ENCODE data around the gene ARPP19.

ARPP19 gene

GRCh38 chr15:52527911-52528563, 40.8 kb downstream of the ARPP19 start:
- Histone ChIP-seq H3K27ac (ENCODE audit: insufficient read depth, low read depth, low read length, poor library complexity, severe bottlenecking) (no peak overlapping the region), H3K36me3 (ENCODE audit: control insufficient read depth, insufficient read depth, low read length) (no peaks in the 10 kb centered on the region), H3K27me3 (ENCODE audit: control insufficient read depth, insufficient read depth, low read length, poor library complexity, severe bottlenecking) (peaks cover 53% of the 10 kb centered on the region), H3K9me3 (ENCODE audit: control insufficient read depth, low read length) (no peaks in the 10 kb centered on the region), H3K4me3 (ENCODE audit: insufficient read depth, low read depth, low read length) (peak overlapping the region; percentile 71), H3K4me1 (ENCODE audit: control insufficient read depth, insufficient read depth, low read length) (no peaks in the 10 kb centered on the region)
- 4% methylated on average over 32 of the region's 32 CpGs for WGBS, 2 experiments

GRCh38 chr15:52527196-52527910, 41.5 kb downstream of the ARPP19 start:
- WGBS, 2 experiments: 94 to 95% methylated on average over 6 to 7 of the region's 7 CpGs
- H3K4me1 ChIP-seq (ENCODE audit: control insufficient read depth, insufficient read depth, low read length): no peaks in the 10 kb centered on the region
- H3K27ac ChIP-seq (ENCODE audit: insufficient read depth, low read depth, low read length, poor library complexity, severe bottlenecking): no peak overlapping the region
- H3K9me3 ChIP-seq (ENCODE audit: control insufficient read depth, low read length): no peaks in the 10 kb centered on the region
- H3K27me3 ChIP-seq (ENCODE audit: control insufficient read depth, insufficient read depth, low read length, poor library complexity, severe bottlenecking): peaks cover 51% of the 10 kb centered on the region
- peak overlapping the region; percentile 71 for H3K4me3 ChIP-seq (ENCODE audit: insufficient read depth, low read depth, low read length)
- no peaks in the 10 kb centered on the region for H3K36me3 ChIP-seq (ENCODE audit: control insufficient read depth, insufficient read depth, low read length)

GRCh38 chr15:52524223-52525136, 44.4 kb downstream of the ARPP19 start:
- Histone ChIP-seq H3K4me1 (ENCODE audit: control insufficient read depth, insufficient read depth, low read length) (no peaks in the 10 kb centered on the region), H3K36me3 (ENCODE audit: control insufficient read depth, insufficient read depth, low read length) (no peaks in the 10 kb centered on the region), H3K4me3 (ENCODE audit: insufficient read depth, low read depth, low read length) (no peak overlapping the region), H3K27me3 (ENCODE audit: control insufficient read depth, insufficient read depth, low read length, poor library complexity, severe bottlenecking) (peaks cover 22% of the 10 kb centered on the region), H3K27ac (ENCODE audit: insufficient read depth, low read depth, low read length, poor library complexity, severe bottlenecking) (no peak overlapping the region), H3K9me3 (ENCODE audit: control insufficient read depth, low read length) (no peaks in the 10 kb centered on the region)
- 93 to 97% methylated on average over 2 to 4 of the region's 4 CpGs for WGBS, 2 experiments

- H3K27ac ChIP-seq (ENCODE audit: insufficient read depth, low read depth, low read length, poor library complexity, severe bottlenecking): no peak overlapping the region
- no peaks in the 10 kb centered on the region for H3K9me3 ChIP-seq (ENCODE audit: control insufficient read depth, low read length)
- H3K27me3 ChIP-seq (ENCODE audit: control insufficient read depth, insufficient read depth, low read length, poor library complexity, severe bottlenecking): peaks cover 19% of the 10 kb centered on the region
- no peaks in the 10 kb centered on the region for H3K4me1 ChIP-seq (ENCODE audit: control insufficient read depth, insufficient read depth, low read length)
- H3K4me3 ChIP-seq (ENCODE audit: insufficient read depth, low read depth, low read length): no peak overlapping the region
- no peaks in the 10 kb centered on the region for H3K36me3 ChIP-seq (ENCODE audit: control insufficient read depth, insufficient read depth, low read length)
- WGBS, 2 experiments: 67 to 80% methylated on average over 4 to 5 of the region's 5 CpGs
These were observed 45.2 kb downstream of the ARPP19 start for GRCh38 chr15:52523647-52524046.

GRCh38 chr15:52523192-52523591, 45.6 kb downstream of the ARPP19 start:
- Histone ChIP-seq H3K4me1 (ENCODE audit: control insufficient read depth, insufficient read depth, low read length) (no peaks in the 10 kb centered on the region), H3K27ac (ENCODE audit: insufficient read depth, low read depth, low read length, poor library complexity, severe bottlenecking) (no peak overlapping the region), H3K36me3 (ENCODE audit: control insufficient read depth, insufficient read depth, low read length) (no peaks in the 10 kb centered on the region), H3K27me3 (ENCODE audit: control insufficient read depth, insufficient read depth, low read length, poor library complexity, severe bottlenecking) (peaks cover 16% of the 10 kb centered on the region), H3K4me3 (ENCODE audit: insufficient read depth, low read depth, low read length) (no peak overlapping the region), H3K9me3 (ENCODE audit: control insufficient read depth, low read length) (no peaks in the 10 kb centered on the region)
- 84 to 92% methylated on average over 3 of the region's 3 CpGs for WGBS, 2 experiments

GRCh38 chr15:52521682-52522081, 47.1 kb downstream of the ARPP19 start:
- no peak overlapping the region for H3K4me3 ChIP-seq (ENCODE audit: insufficient read depth, low read depth, low read length)
- H3K36me3 ChIP-seq (ENCODE audit: control insufficient read depth, insufficient read depth, low read length): no peaks in the 10 kb centered on the region
- no peak overlapping the region for H3K27ac ChIP-seq (ENCODE audit: insufficient read depth, low read depth, low read length, poor library complexity, severe bottlenecking)
- H3K27me3 ChIP-seq (ENCODE audit: control insufficient read depth, insufficient read depth, low read length, poor library complexity, severe bottlenecking): peaks cover 1% of the 10 kb centered on the region
- H3K4me1 ChIP-seq (ENCODE audit: control insufficient read depth, insufficient read depth, low read length): no peaks in the 10 kb centered on the region
- 98% methylated on average over 2 to 3 of the region's 3 CpGs for WGBS, 2 experiments
- H3K9me3 ChIP-seq (ENCODE audit: control insufficient read depth, low read length): no peaks in the 10 kb centered on the region

GRCh38 chr15:52520421-52520820, 48.4 kb downstream of the ARPP19 start:
- Histone ChIP-seq H3K36me3 (ENCODE audit: control insufficient read depth, insufficient read depth, low read length) (no peaks in the 10 kb centered on the region), H3K4me1 (ENCODE audit: control insufficient read depth, insufficient read depth, low read length) (no peaks in the 10 kb centered on the region), H3K4me3 (ENCODE audit: insufficient read depth, low read depth, low read length) (no peak overlapping the region), H3K27me3 (ENCODE audit: control insufficient read depth, insufficient read depth, low read length, poor library complexity, severe bottlenecking) (no peaks in the 10 kb centered on the region), H3K9me3 (ENCODE audit: control insufficient read depth, low read length) (no peaks in the 10 kb centered on the region), H3K27ac (ENCODE audit: insufficient read depth, low read depth, low read length, poor library complexity, severe bottlenecking) (no peak overlapping the region)

- H3K4me3 ChIP-seq (ENCODE audit: insufficient read depth, low read depth, low read length): no peak overlapping the region
- no peak overlapping the region for H3K27ac ChIP-seq (ENCODE audit: insufficient read depth, low read depth, low read length, poor library complexity, severe bottlenecking)
- 77 to 82% methylated on average over 7 to 8 of the region's 8 CpGs for WGBS, 2 experiments
These were observed 50.1 kb downstream of the ARPP19 start for GRCh38 chr15:52518487-52519371.

GRCh38 chr15:52517014-52517413, 51.8 kb downstream of the ARPP19 start:
- no peaks in the 10 kb centered on the region for H3K27me3 ChIP-seq (ENCODE audit: control insufficient read depth, insufficient read depth, low read length, poor library complexity, severe bottlenecking)
- no peaks in the 10 kb centered on the region for H3K4me1 ChIP-seq (ENCODE audit: control insufficient read depth, insufficient read depth, low read length)
- no peak overlapping the region for H3K4me3 ChIP-seq (ENCODE audit: insufficient read depth, low read depth, low read length)
- H3K9me3 ChIP-seq (ENCODE audit: control insufficient read depth, low read length): no peaks in the 10 kb centered on the region
- no peaks in the 10 kb centered on the region for H3K36me3 ChIP-seq (ENCODE audit: control insufficient read depth, insufficient read depth, low read length)
- no peak overlapping the region for H3K27ac ChIP-seq (ENCODE audit: insufficient read depth, low read depth, low read length, poor library complexity, severe bottlenecking)
- 86 to 90% methylated on average over 1 of the region's 1 CpG for WGBS, 2 experiments

More at GRCh38 chr15:52518487-52519371, 50.1 kb downstream of the ARPP19 start:
- Histone ChIP-seq H3K9me3 (ENCODE audit: control insufficient read depth, low read length) (no peaks in the 10 kb centered on the region), H3K27me3 (ENCODE audit: control insufficient read depth, insufficient read depth, low read length, poor library complexity, severe bottlenecking) (no peaks in the 10 kb centered on the region), H3K4me1 (ENCODE audit: control insufficient read depth, insufficient read depth, low read length) (no peaks in the 10 kb centered on the region), H3K36me3 (ENCODE audit: control insufficient read depth, insufficient read depth, low read length) (no peaks in the 10 kb centered on the region)

All from ectodermal cell (in vitro differentiated cells).